Activated naive CD8-positive, alpha-beta T cell treated with anti-CD3 and anti-CD28 coated beads, Interleukin-2, amount 50 U/mL, for 24 hours (primary cell): ENCODE results near the gene IDH2.

ENCODE experiments used
- ATAC-seq: fragments of 150-1000 bp; cut with Tn5 transposase; one replicate; pipeline ENCODE4 v1.10.0; 2021
- DNase-seq: peaks from one replicate; pipeline ENCODE4 v3.0.0; 2021
- H3K27ac Mint-ChIP-seq: one replicate; pipeline ENCODE4 v1.8.0; 2021; ENCODE audit warnings: mild to moderate bottlenecking, mixed read lengths
- H3K27me3 Mint-ChIP-seq: one replicate; pipeline ENCODE4 v1.8.0; 2021; ENCODE audit warnings: mixed read lengths
- H3K36me3 Mint-ChIP-seq: one replicate; pipeline ENCODE4 v1.8.0; 2021; ENCODE audit warnings: low read depth, mixed read lengths
- H3K4me1 Mint-ChIP-seq: one replicate; pipeline ENCODE4 v1.8.0; 2021; ENCODE audit warnings: mixed read lengths
- H3K4me3 Mint-ChIP-seq: one replicate; pipeline ENCODE4 v1.8.0; 2021; ENCODE audit warnings: mild to moderate bottlenecking, moderate library complexity, mixed read lengths
- H3K9me3 Mint-ChIP-seq: one replicate; pipeline ENCODE4 v1.8.0; 2021; ENCODE audit warnings: mixed read lengths

Gene IDH2

GRCh38 chr15:90055182-90055581 is 47.1 kb downstream of the IDH2 start:
- DNase-seq (no peak), ATAC-seq (no peak)
- no peaks in the 10 kb centered on the region for H3K27me3 Mint-ChIP-seq
- no peak overlapping the region for H3K4me3 Mint-ChIP-seq
- H3K36me3 Mint-ChIP-seq: peaks cover 2% of the 10 kb centered on the region
- H3K9me3 Mint-ChIP-seq: no peaks in the 10 kb centered on the region
- H3K4me1 Mint-ChIP-seq: peaks cover 27% of the 10 kb centered on the region
- no peak overlapping the region for H3K27ac Mint-ChIP-seq

- DNase-seq: no peak
- Mint-ChIP-seq H3K4me3 (no peak overlapping the region), H3K9me3 (no peaks in the 10 kb centered on the region), H3K27ac (no peak overlapping the region), H3K27me3 (no peaks in the 10 kb centered on the region), H3K4me1 (peaks cover 22% of the 10 kb centered on the region), H3K36me3 (peaks cover 2% of the 10 kb centered on the region)
- no peak for ATAC-seq
Observed at GRCh38 chr15:90054618-90055097, 47.6 kb downstream of the IDH2 start.

DNA sequence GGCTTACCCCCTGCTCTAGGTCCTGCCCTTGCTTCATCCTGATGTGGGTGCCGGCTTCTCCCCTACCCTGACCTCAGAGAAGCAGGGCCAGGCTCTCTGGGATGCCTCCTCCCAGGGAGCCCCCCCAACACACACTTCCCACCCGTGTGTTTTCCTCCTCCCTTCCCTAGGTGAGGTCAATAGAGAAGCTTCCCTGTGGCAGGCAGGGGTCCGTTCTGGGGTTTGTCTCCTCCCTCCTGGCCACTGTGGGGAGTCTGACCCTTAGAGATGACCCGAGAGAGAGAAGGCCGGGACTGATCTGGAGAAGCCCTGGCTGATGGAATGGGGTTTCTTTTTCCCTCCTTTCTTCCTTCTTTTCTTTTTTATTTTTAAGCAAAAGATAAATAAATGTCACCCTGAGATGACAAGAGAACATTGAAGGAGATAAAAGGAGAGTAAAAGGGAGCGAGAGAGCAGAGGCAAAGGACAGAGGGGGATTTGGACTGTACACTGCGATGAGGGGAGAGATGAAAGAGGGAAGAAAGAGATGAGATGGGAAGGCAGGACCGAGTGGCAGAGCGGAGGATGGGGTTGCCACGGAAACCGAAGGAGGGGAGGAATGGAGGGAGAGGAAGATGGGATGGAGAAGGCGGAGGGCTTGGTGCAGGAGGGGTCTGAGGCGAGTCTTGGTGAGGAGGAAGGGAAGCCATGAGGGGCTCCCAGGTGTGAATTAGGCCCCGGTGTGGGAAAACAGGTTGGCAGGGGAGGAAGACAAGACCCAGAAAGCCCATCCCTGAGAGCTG is 48.4 kb downstream of the IDH2 start:
- H3K4me3 Mint-ChIP-seq: no peak overlapping the region
- H3K27ac Mint-ChIP-seq: no peak overlapping the region
- H3K36me3 Mint-ChIP-seq: peaks cover 2% of the 10 kb centered on the region
- H3K9me3 Mint-ChIP-seq: no peaks in the 10 kb centered on the region
- H3K4me1 Mint-ChIP-seq: peaks cover 14% of the 10 kb centered on the region
- ATAC-seq: no peak
- no peak for DNase-seq
- no peaks in the 10 kb centered on the region for H3K27me3 Mint-ChIP-seq

DNA sequence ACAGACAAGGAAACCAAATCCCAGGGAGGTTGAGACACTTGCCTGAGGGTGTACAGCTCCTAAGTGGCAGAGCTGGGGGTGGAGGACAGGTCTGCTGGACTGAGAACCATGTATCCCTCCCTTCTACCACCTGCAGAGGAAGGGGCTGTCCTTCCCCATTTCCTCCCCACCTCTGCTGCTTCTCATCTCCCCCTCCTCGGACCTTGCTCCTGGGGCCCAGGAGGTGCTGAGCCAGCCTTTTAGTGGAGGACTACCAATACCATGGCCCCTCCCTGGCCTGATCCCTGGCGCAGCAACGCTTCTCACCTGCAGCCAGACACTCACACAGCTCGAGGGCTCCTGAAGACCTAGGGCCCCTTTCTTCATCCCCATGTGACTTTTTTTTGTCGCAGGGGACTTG is 50.4 kb downstream of the IDH2 start:
- H3K27ac Mint-ChIP-seq: no peak overlapping the region
- peaks cover 2% of the 10 kb centered on the region for H3K4me1 Mint-ChIP-seq
- H3K4me3 Mint-ChIP-seq: no peak overlapping the region
- H3K27me3 Mint-ChIP-seq: no peaks in the 10 kb centered on the region
- H3K36me3 Mint-ChIP-seq: no peaks in the 10 kb centered on the region
- ATAC-seq: no peak
- no peaks in the 10 kb centered on the region for H3K9me3 Mint-ChIP-seq
- no peak for DNase-seq

GRCh38 chr15:90049666-90050604 is 52.3 kb downstream of the IDH2 start:
- DNase-seq (no peak), ATAC-seq (no peak)
- H3K4me1 Mint-ChIP-seq: peaks cover 15% of the 10 kb centered on the region
- H3K36me3 Mint-ChIP-seq: peaks cover 2% of the 10 kb centered on the region
- H3K27ac Mint-ChIP-seq: no peak overlapping the region
- H3K27me3 Mint-ChIP-seq: no peaks in the 10 kb centered on the region
- no peaks in the 10 kb centered on the region for H3K9me3 Mint-ChIP-seq
- no peak overlapping the region for H3K4me3 Mint-ChIP-seq

- H3K27me3 Mint-ChIP-seq: no peaks in the 10 kb centered on the region
- peaks cover 14% of the 10 kb centered on the region for H3K4me1 Mint-ChIP-seq
- H3K27ac Mint-ChIP-seq: no peak overlapping the region
- H3K9me3 Mint-ChIP-seq: no peaks in the 10 kb centered on the region
- H3K4me3 Mint-ChIP-seq: no peak overlapping the region
- DNase-seq (no peak), ATAC-seq (no peak)
- peaks cover 3% of the 10 kb centered on the region for H3K36me3 Mint-ChIP-seq
Observed at GRCh38 chr15:90049030-90049429, 53.2 kb downstream of the IDH2 start.

DNA sequence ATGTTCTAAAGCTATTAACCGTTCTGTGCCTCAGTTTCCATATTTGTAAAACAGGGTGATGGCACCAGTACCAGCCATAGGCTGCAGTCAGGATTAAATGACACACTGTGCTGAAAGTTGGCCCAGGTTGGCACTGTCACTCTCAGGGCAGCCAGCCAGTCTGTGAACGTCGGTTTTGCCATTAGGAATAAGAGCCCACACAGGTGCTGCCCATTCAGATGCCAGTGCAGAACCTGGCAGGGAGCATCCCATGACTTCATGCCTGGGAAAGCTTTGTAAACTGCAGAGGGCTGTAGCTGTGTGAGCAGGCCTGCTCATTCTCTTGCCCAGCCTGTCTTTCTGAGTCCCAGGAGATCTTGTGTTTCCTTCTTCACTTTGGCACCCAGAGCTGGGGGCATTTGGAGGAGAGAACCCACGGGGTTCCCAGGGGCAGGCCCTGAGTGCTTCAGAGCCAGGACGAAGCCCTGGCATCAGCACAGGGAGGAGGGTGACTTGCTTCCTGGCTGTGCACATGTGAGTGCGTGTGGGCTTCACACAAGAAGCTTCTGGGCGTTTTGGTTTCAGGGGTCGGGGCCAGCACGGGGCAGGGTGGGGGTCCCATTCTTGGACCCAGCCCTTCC is 54.2 kb downstream of the IDH2 start:
- H3K9me3 Mint-ChIP-seq: no peaks in the 10 kb centered on the region
- H3K4me3 Mint-ChIP-seq: no peak overlapping the region
- H3K27me3 Mint-ChIP-seq: no peaks in the 10 kb centered on the region
- peaks cover 3% of the 10 kb centered on the region for H3K36me3 Mint-ChIP-seq
- ATAC-seq (no peak), DNase-seq (no peak)
- no peak overlapping the region for H3K27ac Mint-ChIP-seq
- peaks cover 14% of the 10 kb centered on the region for H3K4me1 Mint-ChIP-seq

GRCh38 chr15:90046911-90047392 is 55.3 kb downstream of the IDH2 start:
- peaks cover 3% of the 10 kb centered on the region for H3K36me3 Mint-ChIP-seq
- no peak overlapping the region for H3K27ac Mint-ChIP-seq
- no peaks in the 10 kb centered on the region for H3K9me3 Mint-ChIP-seq
- no peak overlapping the region for H3K4me3 Mint-ChIP-seq
- H3K27me3 Mint-ChIP-seq: no peaks in the 10 kb centered on the region
- ATAC-seq: no peak
- H3K4me1 Mint-ChIP-seq: peaks cover 14% of the 10 kb centered on the region
- no peak for DNase-seq

GRCh38 chr15:90046289-90046688 is 56.0 kb downstream of the IDH2 start:
- DNase-seq (no peak), ATAC-seq (no peak)
- H3K27me3 Mint-ChIP-seq: no peaks in the 10 kb centered on the region
- no peak overlapping the region for H3K4me3 Mint-ChIP-seq
- H3K27ac Mint-ChIP-seq: no peak overlapping the region
- H3K4me1 Mint-ChIP-seq: peaks cover 14% of the 10 kb centered on the region
- no peaks in the 10 kb centered on the region for H3K9me3 Mint-ChIP-seq
- H3K36me3 Mint-ChIP-seq: peaks cover 3% of the 10 kb centered on the region

DNA sequence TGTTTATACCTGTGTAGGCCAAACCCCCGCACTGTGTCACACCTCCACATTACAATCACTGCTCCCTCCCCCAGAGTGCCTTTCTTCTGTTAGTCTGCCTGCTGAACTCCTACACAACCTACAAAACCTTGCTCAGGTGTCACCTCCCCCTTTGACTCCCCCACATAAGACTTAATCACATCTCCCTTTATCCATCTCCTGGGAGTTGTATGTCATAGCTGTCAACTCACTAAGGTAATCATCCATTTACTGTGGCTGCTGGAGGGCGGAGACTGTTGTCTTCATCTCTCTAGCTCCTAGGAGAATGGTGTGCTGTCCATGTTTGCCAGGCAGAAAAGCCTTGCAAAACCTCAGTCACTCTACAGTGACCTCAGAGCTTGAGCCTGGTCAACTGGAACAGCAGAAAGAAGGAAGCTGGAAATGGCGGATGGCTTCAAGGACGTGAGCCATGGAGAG is 57.3 kb downstream of the IDH2 start:
- Mint-ChIP-seq H3K36me3 (peaks cover 3% of the 10 kb centered on the region), H3K4me1 (peaks cover 19% of the 10 kb centered on the region), H3K27ac (no peak overlapping the region), H3K4me3 (no peak overlapping the region), H3K9me3 (no peaks in the 10 kb centered on the region), H3K27me3 (no peaks in the 10 kb centered on the region)
- DNase-seq (no peak), ATAC-seq (no peak)

- Mint-ChIP-seq H3K36me3 (peaks cover 3% of the 10 kb centered on the region), H3K4me3 (no peak overlapping the region), H3K9me3 (no peaks in the 10 kb centered on the region), H3K27ac (no peak overlapping the region), H3K4me1 (peaks cover 27% of the 10 kb centered on the region), H3K27me3 (no peaks in the 10 kb centered on the region)
- ATAC-seq (no peak), DNase-seq (no peak)
Observed at GRCh38 chr15:90044191-90044590, 58.1 kb downstream of the IDH2 start.

DNA sequence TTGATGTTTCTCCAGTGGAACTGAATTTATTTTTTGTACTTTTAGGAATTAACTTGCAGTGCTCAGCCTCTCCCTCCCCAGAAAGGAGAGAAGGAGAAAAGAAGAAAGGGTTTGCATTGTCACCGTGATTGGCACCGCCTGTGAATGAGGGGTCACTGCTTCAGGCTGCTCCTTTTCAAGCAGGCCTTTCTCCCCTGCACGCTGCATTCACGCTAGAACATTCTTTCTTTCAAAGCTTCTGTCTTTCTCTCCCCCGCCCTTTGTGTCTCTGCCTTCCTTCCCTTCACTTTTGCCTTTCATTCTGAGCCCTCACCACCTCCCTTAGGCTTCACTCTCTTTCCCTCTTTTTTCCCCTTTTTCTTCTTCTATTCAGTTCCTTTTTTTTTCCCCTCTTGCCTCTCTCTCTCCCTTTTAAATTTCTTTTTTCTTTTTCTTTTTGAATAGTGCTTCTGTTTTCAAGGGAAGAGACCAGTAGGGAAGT is 58.7 kb downstream of the IDH2 start:
- Mint-ChIP-seq H3K27me3 (no peaks in the 10 kb centered on the region), H3K4me1 (peaks cover 33% of the 10 kb centered on the region), H3K9me3 (no peaks in the 10 kb centered on the region), H3K36me3 (peaks cover 3% of the 10 kb centered on the region), H3K4me3 (no peak overlapping the region), H3K27ac (no peak overlapping the region)
- DNase-seq (no peak), ATAC-seq (no peak)

DNA sequence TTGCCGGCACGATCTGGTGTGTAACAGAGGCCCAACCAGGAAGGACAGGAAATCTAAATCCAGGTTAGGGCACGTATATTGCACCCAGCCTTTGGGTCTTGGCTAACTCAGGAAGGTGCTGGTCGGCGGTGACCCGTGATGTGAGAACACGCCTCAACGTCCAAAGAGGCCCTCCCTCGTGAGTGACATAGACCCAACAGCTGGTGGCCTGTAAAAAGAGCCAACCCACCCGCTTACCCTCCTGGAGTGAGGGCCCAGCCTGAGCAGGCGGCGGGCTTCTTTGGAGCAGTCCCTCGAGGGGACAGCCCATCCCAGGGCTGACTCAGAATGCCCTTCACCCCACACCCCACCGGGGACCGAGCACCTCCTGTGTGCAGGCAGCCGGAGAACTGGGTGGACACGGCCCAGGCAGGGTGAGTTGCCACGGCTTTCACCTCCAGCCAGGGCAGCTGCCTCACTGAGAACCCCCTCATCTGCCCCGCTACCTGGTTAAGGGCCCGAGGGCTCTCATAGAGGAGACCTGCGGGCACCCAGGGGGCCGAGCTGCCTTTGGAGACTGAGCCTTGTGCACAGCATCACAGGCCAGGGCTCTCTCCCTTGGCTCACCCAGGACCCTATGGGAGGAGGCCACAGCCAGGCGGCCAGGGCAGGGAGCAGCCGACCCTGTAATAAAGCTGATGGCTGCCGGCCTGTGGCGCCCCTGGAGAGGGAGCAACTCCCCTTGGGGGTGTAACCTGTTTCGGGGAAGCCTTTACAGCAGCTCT is 59.3 kb downstream of the IDH2 start:
- Mint-ChIP-seq H3K36me3 (peaks cover 7% of the 10 kb centered on the region), H3K27ac (no peak overlapping the region), H3K27me3 (peaks cover 1% of the 10 kb centered on the region), H3K9me3 (no peaks in the 10 kb centered on the region), H3K4me3 (no peak overlapping the region), H3K4me1 (peaks cover 39% of the 10 kb centered on the region)
- DNase-seq (no peak), ATAC-seq (no peak)

- ATAC-seq: no peak
Observed at GRCh38 chr15:90042356-90042755, 59.9 kb downstream of the IDH2 start.

More at GRCh38 chr15:90042356-90042755, 59.9 kb downstream of the IDH2 start:
- DNase-seq: no peak
- peaks cover 45% of the 10 kb centered on the region for H3K4me1 Mint-ChIP-seq
- H3K4me3 Mint-ChIP-seq: no peak overlapping the region
- no peak overlapping the region for H3K27ac Mint-ChIP-seq
- H3K36me3 Mint-ChIP-seq: peaks cover 7% of the 10 kb centered on the region
- no peaks in the 10 kb centered on the region for H3K9me3 Mint-ChIP-seq
- H3K27me3 Mint-ChIP-seq: peaks cover 1% of the 10 kb centered on the region
